GM08714 (cell line): Measurements from ENCODE around the gene SCO2.

ENCODE experiments used
- H3K4me3 ChIP-seq: fragments of 200-500 bp; sonication (Bioruptor generic); 2 replicates; pipeline ENCODE4 v1.5.1; 2014; ENCODE audit warnings: mild to moderate bottlenecking, low read length, inconsistent platforms
- ZNF274 ChIP-seq: IDR thresholded peaks from 2 replicates; pipeline ENCODE4 v1.6.1; 2012; ENCODE audit warnings: mild to moderate bottlenecking, low read depth, low read length

Gene SCO2

DNA sequence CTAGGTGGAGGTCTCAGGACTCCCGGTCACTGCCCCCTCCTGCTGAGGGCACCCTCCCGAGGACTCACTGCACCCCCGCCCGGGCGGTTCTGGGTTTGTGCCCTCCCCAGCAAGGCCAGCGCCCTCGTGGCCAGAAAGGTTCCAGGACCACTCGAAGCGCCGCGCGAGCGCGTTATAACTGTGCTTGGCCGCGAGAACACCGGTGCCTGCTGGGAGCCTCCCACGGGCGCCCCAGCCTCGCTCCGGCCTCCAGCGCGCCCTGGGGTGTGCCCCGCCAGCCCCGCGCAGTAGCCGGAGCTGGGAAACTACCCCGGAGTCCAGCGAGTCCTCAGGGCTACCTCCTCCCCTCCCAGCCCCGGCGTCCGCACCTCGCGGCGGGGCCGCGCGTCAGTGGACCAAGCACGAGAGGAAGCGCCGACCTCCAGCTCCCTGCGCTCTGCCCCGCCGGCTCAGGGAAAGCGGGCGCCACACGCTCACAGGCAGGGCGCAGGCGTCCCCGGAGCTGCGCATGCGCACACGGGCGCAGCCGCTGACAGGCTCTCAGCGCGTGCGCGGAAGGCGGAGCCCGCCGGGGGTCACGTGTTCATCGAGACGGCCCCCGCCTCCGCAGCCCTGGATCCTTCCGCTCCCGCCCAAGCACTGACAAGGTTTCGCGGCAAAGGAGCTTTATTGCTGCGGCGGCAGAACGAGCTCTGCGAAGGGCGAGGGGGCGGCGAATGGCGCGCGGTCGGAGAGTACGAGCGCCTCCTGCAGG is at the start of gene SCO2:
TSS of gene SCO2 (minus strand) at position 495 of the 754 bp plus-strand sequence. CDS start 1,187 bp downstream, outside the sequence.
- H3K4me3 ChIP-seq: peak within 1 kb of the TSS; percentile 59
- TF ChIP-seq ZNF274: no peak

DNA sequence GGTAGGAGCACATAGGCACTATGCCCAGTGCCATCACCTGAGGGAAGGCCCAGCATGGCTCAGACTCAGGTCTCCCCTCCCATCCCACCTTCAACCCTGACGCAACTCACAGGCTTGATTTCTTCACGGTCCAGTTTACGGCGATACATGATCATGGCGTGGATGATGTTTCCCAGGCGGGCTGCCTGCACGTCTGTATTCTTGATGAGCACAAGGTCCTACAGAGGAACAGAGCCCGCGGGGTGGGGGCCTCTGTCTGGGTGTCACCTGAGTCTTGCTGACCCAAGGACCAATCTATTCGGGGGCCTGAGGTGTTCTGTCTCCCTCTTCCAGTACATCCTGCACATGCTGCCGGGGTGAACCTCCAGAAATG is 49.0 kb upstream of the SCO2 start:
- H3K4me3 ChIP-seq: no peak overlapping the region
- no peak for TF ChIP-seq ZNF274

DNA sequence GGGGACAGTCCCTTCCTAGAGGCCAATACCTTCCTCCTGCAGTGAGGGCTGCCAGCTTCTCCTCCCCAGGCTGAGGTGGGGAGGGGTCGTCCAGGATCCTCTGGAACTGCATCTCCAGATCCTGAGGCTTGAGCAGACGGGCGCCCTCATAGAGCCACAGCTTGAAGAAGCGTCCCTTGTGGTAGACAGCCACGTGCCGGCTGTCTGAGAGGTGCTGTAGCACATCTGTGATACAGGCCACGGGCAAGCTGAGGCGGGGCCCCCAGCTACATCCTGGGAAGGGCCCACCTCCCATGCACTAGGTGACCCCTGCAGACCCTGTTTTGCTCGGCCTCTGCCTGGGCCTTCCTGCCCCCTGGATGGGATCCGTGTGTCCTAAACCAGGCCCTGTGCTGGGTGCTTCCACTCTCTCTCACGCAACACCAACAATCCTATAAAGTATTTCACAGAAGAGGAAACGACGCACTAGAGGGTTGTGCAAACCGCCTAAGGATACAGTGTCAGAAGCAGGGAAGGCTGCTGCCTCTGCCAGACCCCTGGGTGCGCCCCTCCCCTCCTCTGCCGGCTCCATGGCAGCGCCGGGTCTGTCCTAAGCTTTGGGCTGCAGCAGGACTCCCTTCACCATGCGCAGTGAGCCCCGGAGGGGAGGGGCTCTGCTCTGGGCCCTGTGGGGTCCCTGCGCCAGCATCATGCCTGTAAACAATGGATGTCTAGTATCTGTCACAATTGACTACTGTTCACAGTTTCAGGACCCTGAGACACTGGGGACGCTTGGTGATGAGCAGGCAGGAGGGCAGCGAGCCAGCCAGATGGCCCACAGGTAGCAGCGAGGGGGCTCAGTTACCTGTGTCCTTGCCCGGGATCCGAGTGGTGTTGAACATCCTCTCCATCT is 48.3 kb upstream of the SCO2 start:
- no peak for TF ChIP-seq ZNF274
- no peak overlapping the region for H3K4me3 ChIP-seq

DNA sequence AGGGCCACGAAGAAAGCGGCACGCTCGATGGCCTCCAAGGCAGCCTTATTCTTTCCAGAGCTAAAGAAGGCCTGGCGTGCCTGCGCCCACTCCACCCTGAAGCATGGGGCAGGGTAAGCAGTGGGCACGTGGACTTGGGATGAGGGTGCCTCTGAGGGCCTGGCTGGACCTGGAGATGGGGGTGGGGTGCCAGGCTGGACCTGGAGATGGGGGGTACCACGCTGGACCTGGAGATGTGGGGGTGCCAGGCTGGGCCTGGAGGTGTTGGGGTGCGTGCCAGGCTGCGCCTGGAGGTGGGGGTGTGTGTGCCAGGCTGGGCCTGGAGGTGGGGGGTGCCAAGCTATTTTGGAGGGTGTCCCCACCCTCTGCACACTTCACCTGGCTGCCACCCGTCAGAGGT is 47.6 kb upstream of the SCO2 start:
- no peak for TF ChIP-seq ZNF274
- no peak overlapping the region for H3K4me3 ChIP-seq

GRCh38 chr22:50571264-50572175 is 46.1 kb upstream of the SCO2 start:
- no peak overlapping the region for H3K4me3 ChIP-seq
- no peak for TF ChIP-seq ZNF274

GRCh38 chr22:50570861-50571260 is 45.5 kb upstream of the SCO2 start:
- no peak overlapping the region for H3K4me3 ChIP-seq
- TF ChIP-seq ZNF274: no peak

DNA sequence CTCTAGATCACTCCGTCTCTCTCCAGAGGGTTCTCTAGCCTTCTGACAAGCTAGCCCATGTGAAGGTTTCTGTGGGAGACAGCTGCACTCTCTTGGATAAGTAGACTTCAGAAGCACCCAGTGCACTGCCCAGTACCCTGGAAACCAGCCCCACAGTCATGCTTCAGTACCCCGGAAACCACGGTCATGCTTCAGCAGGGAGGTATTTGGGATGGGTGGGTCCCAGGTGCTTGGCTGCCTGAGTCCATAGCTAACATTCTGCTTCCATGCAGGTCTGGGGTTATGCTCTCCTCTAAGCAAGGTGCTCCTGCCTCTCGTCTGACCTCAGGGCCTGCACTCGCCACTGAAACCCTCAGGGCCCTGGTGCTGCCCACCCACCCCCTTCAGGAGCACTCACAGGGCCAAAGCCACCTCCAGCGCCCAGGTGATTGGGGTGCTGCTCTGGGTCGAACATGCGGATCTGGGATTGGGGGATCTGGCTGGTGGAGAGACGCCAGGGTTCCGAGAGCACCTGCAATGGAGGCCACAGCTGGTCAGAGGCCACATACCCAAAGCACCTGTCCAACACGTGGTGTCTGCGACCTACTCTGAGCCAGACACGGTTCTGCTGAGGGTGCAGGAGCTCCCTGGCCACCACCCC is 44.6 kb upstream of the SCO2 start:
- no peak for TF ChIP-seq ZNF274

GRCh38 chr22:50569041-50569459 is 43.7 kb upstream of the SCO2 start:
- no peak overlapping the region for H3K4me3 ChIP-seq
- TF ChIP-seq ZNF274: no peak

More for the DNA sequence above, 44.6 kb upstream of the SCO2 start:
- H3K4me3 ChIP-seq: no peak overlapping the region

GRCh38 chr22:50568626-50569025 is 43.2 kb upstream of the SCO2 start:
- TF ChIP-seq ZNF274: no peak
- H3K4me3 ChIP-seq: no peak overlapping the region

DNA sequence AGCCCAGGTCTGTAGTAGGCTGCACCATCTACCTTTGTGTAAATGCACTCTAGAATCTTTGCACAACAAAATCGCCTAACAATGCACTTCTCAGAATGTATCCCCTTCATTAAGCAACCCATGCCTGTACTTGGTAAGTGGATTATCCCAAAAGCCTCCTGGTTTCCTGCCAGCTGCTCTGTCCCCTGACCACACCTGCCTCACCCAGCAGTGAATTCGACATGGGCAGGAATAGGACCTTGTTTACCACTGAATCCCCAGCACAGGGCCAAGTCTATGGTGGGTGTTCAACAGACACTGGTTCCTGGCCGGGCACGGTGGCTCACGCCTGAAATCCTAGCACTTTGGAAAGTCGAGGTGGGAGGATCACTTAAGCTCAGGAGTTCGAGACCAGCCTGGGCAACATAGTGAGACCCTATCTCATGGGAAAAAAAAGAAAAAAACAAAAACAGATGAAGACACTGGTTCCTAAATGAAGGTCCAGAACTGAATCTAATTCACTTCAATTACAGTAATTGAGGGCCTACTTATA is 42.4 kb upstream of the SCO2 start:
- TF ChIP-seq ZNF274: no peak
- H3K4me3 ChIP-seq: no peak overlapping the region

DNA sequence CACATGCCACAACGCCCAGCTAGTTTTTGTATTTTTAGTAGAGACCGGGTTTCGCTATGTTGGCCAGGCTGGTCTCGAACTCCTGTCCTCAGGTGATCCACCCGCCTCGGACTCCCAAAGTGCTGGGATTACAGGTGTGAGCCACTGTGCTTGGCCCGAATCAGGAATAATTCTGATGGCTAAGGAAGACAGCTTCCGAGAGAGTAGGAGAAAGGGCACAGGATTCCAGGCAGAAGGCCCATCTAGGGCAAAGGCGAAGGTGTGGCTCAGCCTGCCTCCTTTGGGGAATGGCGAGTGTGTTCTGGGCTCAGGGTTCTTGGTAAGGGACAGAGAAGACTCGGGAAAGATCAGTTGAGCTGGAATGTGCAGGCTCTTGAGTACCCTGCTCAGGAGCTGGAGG is 38.9 kb upstream of the SCO2 start:
- no peak overlapping the region for H3K4me3 ChIP-seq
- no peak for TF ChIP-seq ZNF274

DNA sequence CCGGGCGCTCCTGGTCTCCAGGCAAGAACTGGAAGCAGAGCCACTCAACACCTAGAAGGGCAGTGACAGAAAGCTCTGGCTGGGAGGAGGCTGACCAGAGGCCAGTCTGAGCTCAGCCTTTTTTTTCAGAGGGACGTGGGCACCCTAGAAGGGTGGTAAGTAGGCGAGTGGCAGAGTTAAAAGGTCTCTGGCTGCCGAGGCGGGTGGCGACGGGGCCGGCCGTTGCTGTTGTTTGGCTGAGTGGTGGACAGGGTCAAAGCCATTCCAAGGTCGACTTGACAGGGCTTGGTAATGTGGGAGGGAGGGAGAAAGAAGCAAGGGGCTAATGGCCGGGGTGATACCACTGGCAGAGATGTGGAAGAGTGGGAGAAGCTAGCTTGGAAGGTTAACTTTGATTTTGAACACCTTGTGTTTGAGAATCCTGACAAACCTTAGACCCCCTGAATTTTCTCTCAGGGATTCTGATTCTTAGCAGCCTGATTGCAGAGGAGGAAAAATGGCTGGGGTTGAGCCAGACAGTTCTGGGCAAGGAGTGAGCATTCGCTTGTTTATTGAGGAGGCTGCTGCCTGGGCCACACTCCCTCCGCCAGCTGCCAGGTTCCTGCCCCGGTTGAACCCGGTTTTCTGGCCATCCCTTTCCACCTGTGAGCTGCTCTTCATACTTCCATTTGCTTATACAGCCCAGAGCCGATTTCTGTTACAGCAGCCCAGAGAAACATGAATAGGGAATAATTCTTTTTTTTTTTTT is 38.2 kb upstream of the SCO2 start:
- TF ChIP-seq ZNF274: no peak
- H3K4me3 ChIP-seq: peak overlapping the region; percentile 61; the same call in 1 of the 2 replicates
